HG02970 (cell line): ENCODE data around the gene SORCS1.

Source experiments
- ATAC-seq: cut with Tn5 transposase; IDR thresholded peaks from one replicate; pipeline ENCODE4 v1.9.1; 2021; ENCODE audit warnings: mild to moderate bottlenecking, moderate library complexity, moderate number of reproducible peaks; ENCODE audit not compliant: unreplicated experiment, low FRiP score

Gene SORCS1

GRCh38 chr10:106631016-106631702 lies 533.3 kb downstream of the SORCS1 start:
- ATAC-seq, result no peak

- no peak for ATAC-seq
These were observed 538.1 kb downstream of the SORCS1 start for GRCh38 chr10:106626371-106626770.

- no peak for ATAC-seq
These were observed 538.8 kb downstream of the SORCS1 start for GRCh38 chr10:106625751-106626150.

DNA sequence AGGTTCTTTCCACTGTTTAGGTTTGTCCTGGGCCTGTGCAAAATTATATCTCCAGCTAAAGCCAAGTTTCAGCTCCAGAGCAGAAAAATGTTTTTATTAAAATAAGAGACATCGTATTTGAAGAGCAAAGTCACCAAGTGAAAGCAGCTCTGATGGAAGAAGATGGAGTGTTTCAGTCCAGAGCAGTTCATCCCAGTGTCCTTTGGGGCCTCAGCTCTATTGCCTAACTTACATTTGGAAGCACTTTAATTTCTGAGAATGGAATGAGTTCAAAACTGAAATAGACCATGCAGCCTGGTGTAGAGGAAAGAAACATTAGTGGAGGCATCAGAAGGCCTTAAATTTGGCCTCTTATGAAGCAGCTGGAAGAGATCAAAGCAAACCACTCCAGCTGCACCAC lies 545.2 kb downstream of the SORCS1 start:
- no peak for ATAC-seq

- no peak for ATAC-seq
These were observed 545.9 kb downstream of the SORCS1 start for GRCh38 chr10:106618646-106619045.

- ATAC-seq, result no peak
These were observed 549.4 kb downstream of the SORCS1 start for GRCh38 chr10:106615081-106615480.

GRCh38 chr10:106614293-106614692 lies 550.2 kb downstream of the SORCS1 start:
- no peak for ATAC-seq

GRCh38 chr10:106612381-106612780 lies 552.1 kb downstream of the SORCS1 start:
- ATAC-seq, result no peak

DNA sequence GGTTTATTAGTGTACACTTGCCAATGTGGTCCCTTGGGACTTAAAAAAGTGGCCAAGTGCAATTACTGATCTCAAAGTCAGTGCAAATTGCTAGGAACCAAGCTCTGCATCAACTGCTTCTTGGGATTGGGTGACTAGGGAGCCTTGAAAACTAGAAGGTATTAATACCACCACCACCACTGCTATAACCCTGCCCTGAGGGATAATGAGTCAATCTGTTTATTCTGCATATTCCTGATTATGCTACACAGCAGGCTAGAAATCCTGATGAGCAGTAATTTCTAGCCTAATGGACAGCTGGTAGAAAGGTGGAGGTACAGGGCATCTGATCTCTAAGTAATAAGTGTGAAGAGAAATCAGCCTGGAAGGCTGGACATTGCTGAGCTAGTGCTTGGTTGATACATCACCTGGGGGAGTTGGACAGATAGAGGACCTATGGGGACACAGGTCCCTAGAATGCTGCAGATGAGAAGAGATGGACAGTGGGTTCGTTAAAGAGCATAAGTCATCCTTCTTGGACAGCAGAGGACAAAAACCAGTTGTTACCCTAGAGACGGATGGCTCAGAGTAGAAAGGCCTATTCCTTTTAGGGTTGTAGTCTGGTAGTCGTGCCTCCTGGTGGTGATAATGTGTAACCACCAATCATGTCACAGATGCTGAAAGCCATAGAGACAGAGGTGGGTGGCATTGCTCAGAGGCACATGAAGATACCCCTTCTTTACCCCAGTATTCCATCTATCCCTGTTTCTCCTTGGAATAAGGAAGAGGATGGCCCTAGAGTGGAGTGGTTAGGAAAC lies 554.8 kb downstream of the SORCS1 start:
- no peak for ATAC-seq

- ATAC-seq, result no peak
These were observed 556.4 kb downstream of the SORCS1 start for GRCh38 chr10:106608066-106608465.

DNA sequence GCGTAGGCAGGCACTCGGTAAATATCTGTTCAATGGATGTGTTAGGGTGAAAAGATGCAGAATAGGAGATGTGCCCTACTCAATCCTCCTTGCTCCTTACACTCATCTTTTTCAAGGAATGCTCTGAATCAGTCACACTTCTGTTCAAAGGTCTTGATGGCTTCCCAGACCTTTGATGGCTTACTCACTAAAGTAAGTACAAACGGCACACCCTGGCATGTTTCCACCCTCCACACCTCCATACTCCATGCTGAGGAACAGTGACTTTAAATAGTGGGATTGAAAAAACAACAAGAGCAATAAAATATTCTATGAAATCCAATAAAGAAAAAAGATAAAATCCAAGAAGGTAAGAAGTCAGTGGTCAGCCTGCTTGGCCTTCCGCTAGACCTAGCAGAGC lies 569.2 kb downstream of the SORCS1 start:
- ATAC-seq, result no peak

- no peak for ATAC-seq
These were observed 570.6 kb downstream of the SORCS1 start for GRCh38 chr10:106593876-106594275.

DNA sequence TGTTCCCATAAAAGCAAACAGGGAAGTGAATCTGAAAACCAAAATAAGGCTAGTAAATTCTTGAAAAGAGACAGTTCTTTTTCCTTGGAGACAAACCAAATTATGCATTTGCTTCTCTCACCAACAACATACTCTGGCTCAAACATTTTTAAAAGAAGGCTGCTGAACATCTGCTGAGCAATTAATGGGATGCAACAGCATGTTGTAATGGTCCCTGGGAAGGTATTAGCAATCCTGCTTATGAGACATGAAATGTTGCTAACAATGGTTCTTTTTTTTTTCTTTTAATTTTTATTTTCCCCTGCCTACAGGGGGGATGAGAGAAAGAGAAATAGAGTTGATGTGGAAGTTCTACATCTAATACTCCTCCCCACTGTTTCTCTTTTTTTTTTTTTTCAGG lies 572.1 kb downstream of the SORCS1 start:
- no peak for ATAC-seq

DNA sequence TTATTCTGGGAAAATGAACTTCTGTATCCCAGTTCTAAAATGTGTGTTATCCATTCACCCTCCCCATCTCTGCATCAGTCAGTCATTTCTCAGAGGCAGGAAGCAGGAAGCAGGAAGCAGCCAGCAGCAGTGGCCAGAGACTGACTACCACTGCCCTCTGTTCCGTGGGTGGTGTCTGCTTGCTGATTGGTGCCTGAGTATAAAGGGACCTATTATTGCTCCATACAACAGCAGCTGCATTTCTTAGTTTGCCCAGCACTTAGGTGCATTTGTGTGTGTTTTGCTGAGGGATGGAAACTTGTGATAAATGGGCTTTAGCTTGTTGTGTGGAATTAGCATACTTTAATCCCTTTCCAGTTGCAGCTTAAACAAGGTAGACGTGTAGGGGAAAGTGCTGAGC lies 582.2 kb downstream of the SORCS1 start:
- ATAC-seq, result no peak

DNA sequence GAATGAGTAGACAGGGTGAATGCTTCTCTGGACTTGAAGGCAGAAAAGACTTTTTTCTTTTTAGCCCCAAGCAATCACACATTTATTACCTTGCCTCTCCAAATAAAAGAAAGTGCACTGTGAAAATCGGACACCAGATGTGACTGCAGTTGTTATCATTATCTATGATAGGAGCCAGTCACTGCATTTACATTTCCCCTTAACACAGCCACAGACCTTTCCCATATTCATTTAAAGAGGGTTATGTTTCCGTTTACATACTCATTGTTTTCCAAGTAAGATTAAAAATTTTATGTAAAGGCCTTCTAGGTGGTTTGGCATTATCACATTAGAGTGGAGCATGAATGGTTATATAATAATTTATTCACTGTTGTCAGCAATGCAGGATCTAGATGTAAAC lies 586.8 kb downstream of the SORCS1 start:
- ATAC-seq, result no peak

DNA sequence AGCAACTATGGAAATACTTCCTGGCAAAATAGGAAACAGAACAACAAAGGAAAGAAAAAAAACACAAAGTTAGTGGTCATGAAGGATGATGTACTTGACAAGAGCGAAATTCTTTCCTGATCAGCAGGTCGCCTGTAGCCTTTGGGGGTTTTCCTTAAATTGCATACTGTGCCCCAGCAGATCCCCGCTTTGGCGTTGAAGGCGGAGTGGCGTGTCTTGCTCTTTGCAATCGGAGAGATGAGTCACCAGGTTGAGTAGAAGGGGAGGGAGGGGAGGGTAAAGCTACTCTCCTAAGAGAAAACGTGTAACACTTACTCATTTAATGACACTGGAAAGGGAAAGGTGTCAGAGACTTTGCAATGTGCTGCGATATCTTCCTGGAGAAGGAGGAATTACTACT lies 587.2 kb downstream of the SORCS1 start:
- ATAC-seq, result no peak

DNA sequence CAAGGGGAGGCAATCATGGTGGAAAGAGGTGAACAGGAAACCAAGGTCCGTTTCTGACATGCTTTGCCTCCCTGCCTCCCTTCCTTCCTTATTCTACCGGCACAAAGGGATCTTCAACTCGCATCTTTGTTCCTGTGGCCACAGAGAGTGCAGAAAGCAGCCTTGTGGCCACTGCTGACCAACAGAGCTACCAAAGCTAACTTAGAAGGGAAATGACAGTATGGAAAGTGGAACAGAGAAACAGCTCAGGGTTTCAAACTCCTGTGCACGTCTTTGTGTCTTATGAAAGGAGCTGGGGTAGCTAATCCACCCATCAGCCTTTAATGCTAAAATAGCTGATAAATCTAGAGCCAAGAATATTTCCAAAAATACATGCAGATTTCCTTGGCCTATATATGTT lies 588.0 kb downstream of the SORCS1 start:
- no peak for ATAC-seq

GRCh38 chr10:106573106-106573505 lies 591.4 kb downstream of the SORCS1 start:
- no peak for ATAC-seq

DNA sequence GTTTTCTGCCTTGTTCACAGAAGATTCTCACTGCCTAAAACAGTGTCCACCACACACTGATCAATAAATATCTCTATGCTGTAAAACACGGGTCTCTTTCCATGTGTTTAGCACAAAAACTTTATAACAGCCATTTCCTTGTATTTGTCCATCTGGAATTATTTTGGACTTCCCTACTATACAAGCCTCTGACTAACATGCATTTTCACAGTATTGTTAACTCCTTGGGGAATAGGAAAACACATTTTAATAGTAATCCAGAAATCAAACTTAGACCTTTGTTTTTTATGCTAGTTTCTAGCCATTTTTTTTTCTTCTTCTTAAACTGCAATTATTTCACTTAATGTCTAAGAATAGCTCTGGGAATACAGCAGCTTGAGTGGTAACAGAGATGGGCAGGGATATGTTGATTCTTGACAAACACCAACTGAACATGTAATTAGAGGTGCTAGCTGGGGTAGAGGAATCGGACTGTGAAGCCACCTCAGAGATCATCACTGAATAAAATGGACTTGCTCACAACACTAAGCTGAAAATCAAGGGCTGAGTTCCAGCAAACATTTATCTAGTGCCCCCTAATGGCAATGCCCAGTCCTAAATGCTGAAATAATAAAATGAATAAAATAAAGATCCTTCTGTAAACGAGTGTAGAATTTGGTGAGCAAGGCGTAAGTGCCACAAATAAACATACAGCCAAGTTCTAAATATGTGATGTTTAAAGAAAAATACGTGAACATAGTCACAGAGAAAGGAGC lies 593.1 kb downstream of the SORCS1 start:
- no peak for ATAC-seq

DNA sequence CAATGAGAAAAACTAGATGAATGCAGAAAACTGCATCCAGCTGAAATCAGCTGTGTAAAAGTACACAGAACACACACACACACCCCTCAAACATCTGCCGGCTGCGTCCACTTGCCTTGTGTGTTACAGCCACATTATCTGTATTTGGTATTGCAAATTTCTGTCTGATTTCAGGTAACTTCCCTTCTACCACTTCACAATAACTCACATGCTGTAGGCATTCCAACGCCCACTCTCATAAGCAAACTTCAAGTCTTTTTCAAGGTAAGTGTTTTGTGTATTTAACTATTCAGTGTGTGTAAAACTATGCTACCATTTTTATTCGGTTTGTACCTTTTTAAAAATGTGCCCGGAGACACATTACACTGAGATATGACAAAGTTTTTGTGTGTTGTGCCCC lies 594.2 kb downstream of the SORCS1 start:
- no peak for ATAC-seq

- ATAC-seq, result no peak
These were observed 596.9 kb downstream of the SORCS1 start for GRCh38 chr10:106567629-106568028.
